ENCODE measurements around the gene MGAT4A. TPM values are rescaled to one million over a fixed set of nuclear protein-coding genes. Genes with fewer than 3 reads are reported as not detected.

Gene MGAT4A
- total and polyA plus RNA-seq, 2 of the 8 experiments (the other 6 are each of a cell fraction or from before 2014, with no cell fraction given): 1.4 to 7.7 TPM

GRCh38 chr2:98702127-98702802 is 28.7 kb downstream of the MGAT4A start (continued):
- TF ChIP-seq TBP (IDR thresholded peaks at IDR 0.05; ENCODE audit: low read depth, low read length) (no peak), RBBP5 (IDR thresholded peaks at IDR 0.05; ENCODE audit: borderline replicate concordance, low read depth, low read length) (no peak), POLR2AphosphoS5 (IDR thresholded peaks at IDR 0.05; ENCODE audit: low read depth, low read length) (no peak), BRCA1 (IDR thresholded peaks at IDR 0.05; ENCODE audit: low read depth, low read length) (no peak), JUN (IDR thresholded peaks at IDR 0.05; ENCODE audit: low read depth, low read length) (no peak)

All from H1 (cell line).